ENCODE measurements around the gene SH2D3A. TPM values are rescaled to one million over a fixed set of nuclear protein-coding genes. Genes with fewer than 3 reads are reported as not detected.

Gene SH2D3A
- total and polyA plus RNA-seq, 10 donors, result 7.5 to 17.1 (median 10.2) TPM

Small RNA genes within 50 kb of the gene (microRNA-seq; reads per million reads assigned to microRNA genes)
- 0 to 2.8 (median 0.57) reads per million in 3 donors for gene MIR6791

Other genes starting within 250 kb of the SH2D3A start
- 1 to 10 TPM in 6 of 7 donors, under 1 TPM in 1; 0.72 to 4.1 (median 3.3) TPM for gene TNFSF9, start 236.4 kb downstream of the SH2D3A start, total RNA-seq
- 1 to 10 TPM; 1.5 to 3.1 (median 2.7) TPM for gene TNFSF9, start 236.4 kb downstream of the SH2D3A start, polyA plus RNA-seq
- gene CD70, start 176.3 kb downstream of the SH2D3A start, total RNA-seq, result 1 to 10 TPM in 6 of 7 donors, under 1 TPM in 1; 0.69 to 7.3 (median 3.0) TPM
- 1 to 10 TPM; 3.6 to 6.6 (median 3.9) TPM for gene CD70, start 176.3 kb downstream of the SH2D3A start, polyA plus RNA-seq
- gene TNFSF14, start 97.3 kb downstream of the SH2D3A start, total RNA-seq, result 10 to 100 TPM in 2 of 7 donors, 1 to 10 TPM in 5; 5.2 to 10.6 (median 8.2) TPM
- gene TNFSF14, start 97.3 kb downstream of the SH2D3A start, polyA plus RNA-seq, result 1 to 10 TPM in 2 of 3 donors, under 1 TPM in 1; 0.41 to 1.6 (median 1.1) TPM
- 10 to 100 TPM in 4 of 7 donors, 1 to 10 TPM in 3; 5.8 to 68.1 (median 19.7) TPM for gene C3, start 46.8 kb downstream of the SH2D3A start, total RNA-seq
- 100 to 1,000 TPM in 1 of 3 donors, 10 to 100 TPM in 2; 31.0 to 182 (median 34.1) TPM for gene C3, start 46.8 kb downstream of the SH2D3A start, polyA plus RNA-seq
- gene GPR108, start 29.9 kb downstream of the SH2D3A start, total RNA-seq, result 10 to 100 TPM; 35.4 to 75.0 (median 56.0) TPM
- 100 to 1,000 TPM in 1 of 3 donors, 10 to 100 TPM in 2; 66.9 to 102 (median 91.8) TPM for gene GPR108, start 29.9 kb downstream of the SH2D3A start, polyA plus RNA-seq
- gene TRIP10, start 27.8 kb downstream of the SH2D3A start, total RNA-seq, result 10 to 100 TPM; 25.4 to 50.3 (median 32.1) TPM
- 10 to 100 TPM; 17.2 to 58.2 (median 36.1) TPM for gene TRIP10, start 27.8 kb downstream of the SH2D3A start, polyA plus RNA-seq
- 100 to 1,000 TPM in 1 of 7 donors, 10 to 100 TPM in 6; 73.4 to 151 (median 90.1) TPM for gene VAV1, start 5.3 kb upstream of the SH2D3A start, total RNA-seq
- 10 to 100 TPM; 34.8 to 48.8 (median 40.9) TPM for gene VAV1, start 5.3 kb upstream of the SH2D3A start, polyA plus RNA-seq
- gene ADGRE1, start 120.1 kb upstream of the SH2D3A start, total RNA-seq, result 10 to 100 TPM; 20.1 to 65.2 (median 30.6) TPM
- gene ADGRE1, start 120.1 kb upstream of the SH2D3A start, polyA plus RNA-seq, result 1 to 10 TPM; 2.3 to 4.0 (median 3.3) TPM

All from spleen (tissue), 10 donors.